HS-5 (cell line): ENCODE results near the gene CAMK2D.

Experiments
- DNase-seq: peaks from one replicate; pipeline ENCODE4 v3.0.0-alpha.2; 2012; ENCODE audit warnings: low read depth

The CAMK2D gene

GRCh38 chr4:113763029-113763285, 1.4 kb upstream of the CAMK2D start:
- DNase-seq, result no peak

DNA sequence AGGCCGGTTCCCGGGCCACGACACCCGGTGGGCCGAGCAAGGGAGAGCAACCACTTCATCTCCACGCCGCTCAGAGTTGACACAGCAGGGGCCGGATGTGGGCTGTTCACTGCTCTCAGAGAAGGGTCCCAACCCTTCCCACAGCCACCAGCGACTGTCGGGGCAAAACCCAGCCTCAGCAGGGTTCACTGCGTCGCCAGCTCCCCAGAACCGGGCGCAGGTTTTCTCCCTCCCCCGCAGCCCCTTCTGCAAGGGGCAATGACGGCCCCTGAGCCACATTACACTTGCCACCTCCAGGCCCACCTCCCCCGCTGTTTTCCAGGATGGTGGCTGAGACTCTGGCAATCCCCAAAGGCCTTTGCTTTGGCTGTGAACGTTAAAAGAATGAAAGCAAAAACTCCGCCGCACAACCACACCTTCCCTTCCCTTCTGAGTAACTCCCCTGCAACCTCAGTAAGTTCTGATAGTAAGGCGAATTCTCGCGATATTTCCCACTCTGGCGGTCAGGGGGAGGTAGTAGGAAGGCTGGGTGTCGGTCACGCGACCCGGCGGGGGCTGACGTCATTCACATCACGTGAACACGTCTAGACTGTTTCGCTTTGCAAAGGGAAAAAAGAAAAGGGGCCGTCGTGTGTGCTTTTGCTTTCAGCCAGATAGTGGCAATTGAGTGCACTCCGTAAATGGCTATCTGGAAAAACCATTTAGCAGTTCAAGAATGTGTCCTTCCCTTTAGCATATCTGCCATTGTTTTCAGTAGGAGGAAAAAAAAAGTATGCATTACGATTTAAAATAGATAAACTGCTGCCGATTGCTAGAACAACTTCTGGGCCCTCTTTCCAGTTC, 869 bp upstream of the CAMK2D start:
- peak; percentile 95 for DNase-seq

- DNase-seq, result no peak
Measured at GRCh38 chr4:113760795-113761619, 531 bp downstream of the CAMK2D start.

DNA sequence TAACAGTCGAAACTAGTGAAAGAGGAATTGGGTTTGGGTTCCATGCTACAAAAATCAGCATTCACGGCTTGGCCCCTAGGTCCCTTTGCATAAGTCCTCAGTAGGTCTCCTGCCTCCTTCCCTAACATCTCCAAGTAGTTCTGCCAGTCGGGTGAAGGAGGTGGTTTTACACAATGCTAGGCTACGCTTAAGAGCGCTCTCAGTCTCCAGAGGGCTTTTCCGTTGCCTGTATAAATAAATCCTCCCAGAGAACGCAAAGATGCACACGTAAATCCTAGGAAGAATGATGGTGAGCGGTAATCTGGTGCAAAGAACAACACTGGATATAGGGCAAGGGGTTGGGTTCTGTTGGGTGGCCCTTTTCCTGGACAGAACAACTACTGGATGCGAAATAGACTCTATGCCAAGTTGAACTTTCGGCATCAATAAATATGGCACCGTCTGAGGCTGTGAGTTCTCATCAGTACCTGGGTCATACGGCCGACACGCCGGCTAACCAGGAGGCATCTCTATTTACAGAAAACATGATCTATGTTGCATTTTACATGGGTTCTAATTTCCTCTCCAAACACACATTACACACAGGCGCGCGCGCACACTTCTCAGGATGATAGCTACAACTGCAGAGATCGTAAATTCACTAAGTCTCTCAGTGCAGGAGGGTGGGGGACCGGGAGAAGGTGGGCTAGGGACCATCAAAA, 1.3 kb downstream of the CAMK2D start:
- no peak for DNase-seq

DNA sequence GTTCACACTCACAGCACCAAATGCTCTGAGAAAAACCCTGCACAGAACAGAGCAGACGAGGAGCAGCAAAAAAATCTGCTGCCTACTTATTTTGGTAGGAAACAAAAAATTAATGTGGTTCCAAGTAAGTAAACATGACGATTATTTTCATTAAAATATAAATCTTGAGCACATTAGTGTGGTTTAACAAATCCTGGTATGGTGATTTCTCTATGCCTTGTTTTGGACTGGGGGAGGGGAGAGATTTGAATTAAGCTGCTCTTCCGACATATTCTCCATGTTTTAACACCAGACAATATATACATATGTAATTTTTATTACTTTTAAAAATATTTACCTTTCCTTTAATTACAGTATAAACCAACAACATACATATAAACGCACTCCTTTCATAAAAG, 1.8 kb downstream of the CAMK2D start:
- no peak for DNase-seq

DNA sequence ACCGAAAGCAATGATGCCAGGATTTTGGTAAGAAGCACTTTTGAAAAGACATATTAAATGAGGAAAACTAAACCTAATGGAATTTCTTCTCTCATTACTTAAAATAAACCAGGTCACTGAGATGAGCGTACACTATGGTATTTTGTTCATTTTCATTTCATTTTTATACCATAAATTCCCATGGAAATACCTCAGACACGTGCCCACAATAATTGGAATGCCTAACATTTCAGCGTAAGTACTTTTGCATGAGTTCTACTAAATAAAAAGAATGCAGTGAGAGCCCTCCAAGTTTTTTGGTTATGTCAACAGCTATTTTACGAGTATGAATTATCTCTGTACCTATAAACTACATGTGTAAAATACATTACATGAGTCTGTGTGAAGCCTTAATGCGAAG, 3.2 kb downstream of the CAMK2D start:
- DNase-seq, result peak; percentile 71

DNA sequence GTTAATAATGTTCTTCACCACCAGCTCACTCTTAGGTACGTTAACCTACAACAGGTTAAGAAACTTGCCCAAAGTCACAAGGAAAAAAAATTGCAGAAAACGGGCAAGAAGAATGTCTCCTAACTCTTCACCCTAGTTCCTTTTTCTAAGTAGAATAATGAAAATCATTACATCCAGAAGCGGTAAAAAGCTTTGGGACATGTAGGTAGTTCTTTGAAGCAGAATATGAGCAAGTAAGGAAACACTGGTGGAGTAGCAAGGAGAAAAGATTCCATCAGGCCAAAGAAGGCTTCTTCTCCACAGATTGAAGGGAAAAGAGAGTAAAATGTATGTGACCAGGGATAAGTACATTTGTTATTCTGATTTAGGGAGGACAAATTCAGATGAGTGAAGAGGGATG, 4.1 kb downstream of the CAMK2D start:
- no peak for DNase-seq

GRCh38 chr4:113756005-113756410, 5.5 kb downstream of the CAMK2D start:
- peak; percentile 75 for DNase-seq

DNA sequence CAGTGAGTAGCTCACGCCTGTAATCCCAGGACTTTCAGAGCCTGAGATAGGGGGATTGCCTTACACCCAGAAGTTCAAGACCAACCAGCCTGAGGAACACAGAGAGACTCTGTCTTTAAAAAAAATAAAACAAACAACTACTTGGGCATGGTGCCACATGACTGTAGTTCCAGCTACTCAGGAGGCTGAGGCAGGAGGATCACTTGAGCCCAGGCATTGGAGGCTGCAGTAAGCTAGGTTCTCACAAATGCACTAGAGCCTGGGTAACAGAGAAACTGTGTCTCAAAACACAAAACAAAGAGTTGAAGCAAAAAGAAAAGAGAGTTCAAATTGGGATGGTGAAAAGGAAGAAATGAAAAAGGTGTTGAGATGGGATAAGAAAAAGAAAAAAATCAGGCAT, 10.8 kb downstream of the CAMK2D start:
- no peak for DNase-seq

- no peak for DNase-seq
Measured at GRCh38 chr4:113750296-113750695, 11.2 kb downstream of the CAMK2D start.

- DNase-seq, result no peak
Measured at GRCh38 chr4:113749178-113749577, 12.4 kb downstream of the CAMK2D start.

DNA sequence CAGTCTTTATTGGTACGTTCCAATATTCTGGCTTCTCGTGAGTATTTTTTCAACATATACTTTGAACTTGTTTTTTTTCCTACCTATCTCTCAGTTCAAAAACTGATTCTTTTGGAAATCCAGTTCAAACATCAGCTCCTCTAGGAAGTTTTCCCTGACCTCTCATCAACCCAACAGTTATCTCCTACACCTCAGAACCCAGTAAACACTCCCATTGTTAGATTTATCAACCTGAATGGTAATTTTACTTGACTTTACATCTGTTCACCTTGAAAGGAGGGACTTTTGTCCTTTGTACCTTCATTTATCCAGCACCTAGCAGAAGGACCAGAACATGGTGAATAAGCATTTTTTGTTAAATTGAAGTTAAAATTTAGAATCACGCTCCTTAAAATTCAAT, 13.6 kb downstream of the CAMK2D start:
- no peak for DNase-seq

GRCh38 chr4:113745711-113746110, 15.8 kb downstream of the CAMK2D start:
- DNase-seq, result no peak

- DNase-seq, result no peak
Measured at GRCh38 chr4:113744667-113745240, 16.8 kb downstream of the CAMK2D start.

DNA sequence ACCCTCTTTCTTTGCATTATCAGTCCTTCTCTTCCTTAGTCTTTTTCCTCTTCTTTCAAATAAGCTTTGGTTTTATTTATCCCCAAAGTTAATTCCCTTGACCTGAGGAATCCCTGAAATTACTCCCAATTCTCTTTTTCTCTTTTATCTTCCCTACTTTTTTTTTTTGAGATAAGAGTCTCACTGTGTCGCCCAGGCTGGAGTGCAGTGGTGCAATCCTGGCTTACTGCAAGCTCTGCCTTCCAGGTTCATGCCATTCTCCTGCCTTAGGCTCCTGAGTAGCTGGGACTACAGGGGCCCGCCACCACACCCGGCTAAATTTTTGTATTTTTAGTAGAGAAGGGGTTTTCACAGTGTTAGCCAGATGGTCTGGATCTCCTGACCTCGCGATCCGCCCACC, 17.8 kb downstream of the CAMK2D start:
- no peak for DNase-seq

GRCh38 chr4:113742643-113743042, 18.9 kb downstream of the CAMK2D start:
- DNase-seq, result no peak

- DNase-seq, result no peak
Measured at GRCh38 chr4:113741956-113742355, 19.6 kb downstream of the CAMK2D start.

DNA sequence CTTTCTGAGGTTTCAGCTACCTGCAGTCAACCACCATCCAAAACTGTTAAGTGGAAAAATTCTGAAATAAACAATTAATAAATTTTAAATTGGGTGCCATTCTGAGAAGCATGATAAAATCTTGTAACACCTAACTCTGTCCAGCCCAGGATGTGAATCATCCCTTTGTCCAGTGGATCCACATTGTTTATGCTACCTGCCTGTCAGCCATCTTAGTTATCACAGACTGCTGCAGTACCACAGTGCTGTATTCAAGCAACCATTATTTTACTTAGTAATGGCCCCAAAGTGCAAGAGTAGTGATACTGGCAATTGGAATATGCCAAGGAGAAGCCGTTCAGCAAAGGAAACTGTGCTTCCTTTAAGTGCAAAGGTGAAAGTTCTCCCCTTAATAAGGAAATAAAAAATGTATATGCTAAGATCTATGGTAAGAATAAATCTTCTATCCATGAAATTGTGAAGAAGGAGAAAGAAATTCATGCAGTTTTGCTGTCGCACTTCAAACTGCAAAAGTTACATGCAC, 20.6 kb downstream of the CAMK2D start:
- no peak for DNase-seq

DNA sequence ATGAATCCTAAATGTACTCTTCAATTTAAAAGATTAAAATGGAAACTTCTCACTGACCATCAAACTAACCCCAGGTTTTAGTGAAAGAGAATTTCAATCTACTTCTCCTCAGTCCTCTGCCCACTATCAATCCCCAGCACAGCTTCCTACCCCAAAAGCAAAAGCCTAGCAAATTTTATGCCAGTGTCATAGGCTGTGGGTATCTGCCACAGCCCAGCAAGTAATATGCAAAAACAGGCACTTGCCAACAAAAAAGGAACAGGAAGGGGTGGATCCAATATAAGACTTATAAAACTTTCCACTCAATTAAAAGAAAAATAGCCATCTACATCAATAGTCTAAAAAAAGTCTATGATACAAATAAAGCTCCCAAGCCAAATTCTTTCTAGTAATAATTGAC, 22.3 kb downstream of the CAMK2D start:
- no peak for DNase-seq

GRCh38 chr4:113738251-113738650, 23.3 kb downstream of the CAMK2D start:
- no peak for DNase-seq

GRCh38 chr4:113733685-113734084, 27.9 kb downstream of the CAMK2D start:
- no peak for DNase-seq

DNA sequence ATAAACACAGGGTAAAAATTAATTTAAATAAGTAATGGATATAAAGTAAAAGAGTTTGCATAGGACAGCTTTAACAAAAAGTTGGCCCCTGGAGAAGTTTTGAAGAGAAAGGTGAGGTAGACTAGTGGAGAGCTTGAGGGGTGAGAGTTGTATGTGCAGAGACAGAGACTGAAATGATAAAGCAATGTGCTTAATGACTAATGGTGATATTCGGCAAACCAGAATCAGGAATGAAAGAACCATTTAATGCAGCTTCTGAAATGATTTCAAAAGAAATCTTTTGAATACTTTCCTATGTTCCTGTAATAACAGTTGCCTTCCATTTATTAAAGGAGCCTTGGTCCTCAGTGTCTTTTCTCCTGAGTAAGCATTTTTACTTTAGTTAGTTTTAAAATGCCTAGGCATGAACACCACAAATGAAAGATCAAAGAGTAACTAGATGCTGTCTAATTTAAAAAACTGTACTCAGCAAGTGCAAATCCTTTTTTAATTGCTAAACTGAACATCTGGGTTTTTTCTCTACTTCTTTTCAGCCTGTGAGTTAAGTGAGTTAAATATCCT, 28.5 kb downstream of the CAMK2D start:
- DNase-seq, result no peak
